CD14-positive monocyte (primary cell): ENCODE data around the gene EIPR1. TPM values are rescaled to one million over a fixed set of nuclear protein-coding genes. Genes with fewer than 3 reads are reported as not detected.

Experiments used
- DNase-seq, 3 donors: peaks; one replicate each; pipeline ENCODE4 v3.0.0-alpha.2; 2011 to 2022
- H2AFZ ChIP-seq: 2 replicates; pipeline ENCODE4 v1.6.0; 2012; ENCODE audit warnings: mild to moderate bottlenecking, low read depth, low read length, inconsistent platforms; ENCODE audit not compliant: insufficient read depth, poor library complexity, severe bottlenecking
- H3K27ac ChIP-seq, 2 donors: 1 replicate in 1 of 2; 2 replicates in 1 of 2; pipeline ENCODE4 v1.5.1; 2012 to 2013; ENCODE audit warnings: low read length in 2 of 2, control low read depth in 1 of 2, inconsistent platforms in 1 of 2, low read depth in 1 of 2, mild to moderate bottlenecking in 1 of 2
- H3K27me3 ChIP-seq, 2 donors: one replicate each; pipeline versions ENCODE4 v1.6.0 to v1.6.1; 2011 to 2013; ENCODE audit warnings: low read length in 2 of 2; ENCODE audit not compliant: control insufficient read depth in 2 of 2, insufficient read depth in 2 of 2
- H3K36me3 ChIP-seq, 2 donors: replicated peaks in 1 of 2; 1 replicate in 1 of 2; 2 replicates in 1 of 2; pipeline versions ENCODE4 v1.5.1 to v1.6.1; 2012 to 2013; ENCODE audit warnings: low read length in 2 of 2, control low read depth in 1 of 2, inconsistent platforms in 1 of 2, mild to moderate bottlenecking in 1 of 2; ENCODE audit not compliant: insufficient read depth in 2 of 2, control insufficient read depth in 1 of 2
- H3K4me1 ChIP-seq, 2 donors: 1 replicate in 1 of 2; 2 replicates in 1 of 2; pipeline versions ENCODE4 v1.5.1 to v1.6.1; 2012 to 2013; ENCODE audit warnings: low read length in 2 of 2, control low read depth in 1 of 2, inconsistent platforms in 1 of 2, mild to moderate bottlenecking in 1 of 2, moderate library complexity in 1 of 2; ENCODE audit not compliant: insufficient read depth in 2 of 2, control insufficient read depth in 1 of 2
- H3K4me2 ChIP-seq: replicated peaks from 2 replicates; pipeline ENCODE3; 2012; ENCODE audit warnings: low read length, moderate library complexity, mild to moderate bottlenecking; ENCODE audit not compliant: poor library complexity, severe bottlenecking; ENCODE audit errors: extremely low read depth
- H3K4me3 ChIP-seq, 3 experiments: fragments of 200-600 bp in 1 of 3; sonication (generic) in 1 of 3; replicated peaks in 1 of 3; 1 replicate in 2 of 3; 2 replicates in 1 of 3; pipeline ENCODE4 v1.5.1; 2011 to 2013; ENCODE audit warnings: low read length in 3 of 3, mild to moderate bottlenecking in 3 of 3, control low read depth in 2 of 3, low read depth in 2 of 3, inconsistent platforms in 1 of 3, moderate library complexity in 1 of 3
- H3K79me2 ChIP-seq: 2 replicates; pipeline ENCODE4 v1.6.0; 2012; ENCODE audit warnings: mild to moderate bottlenecking, control low read depth, inconsistent platforms, low read length, moderate library complexity; ENCODE audit not compliant: insufficient read depth
- H3K9ac ChIP-seq: 2 replicates; pipeline ENCODE4 v1.6.0; 2017; ENCODE audit warnings: low read length, mild to moderate bottlenecking; ENCODE audit not compliant: insufficient read depth, poor library complexity, severe bottlenecking
- H3K9me3 ChIP-seq, 2 donors: replicated peaks in 1 of 2; 1 replicate in 1 of 2; 2 replicates in 1 of 2; pipeline versions ENCODE4 v1.5.1 to v1.6.1; 2012 to 2013; ENCODE audit warnings: low read length in 2 of 2, control low read depth in 1 of 2; ENCODE audit not compliant: control insufficient read depth in 1 of 2, insufficient read depth in 1 of 2
- H4K20me1 ChIP-seq: 2 replicates; pipeline ENCODE4 v1.6.0; 2012; ENCODE audit warnings: mild to moderate bottlenecking, low read length, control low read depth, moderate library complexity; ENCODE audit not compliant: insufficient read depth
- H3K27ac Mint-ChIP-seq, 7 donors: one replicate each; pipeline ENCODE4 v1.8.0; 2020; ENCODE audit warnings: mild to moderate bottlenecking in 7 of 7, mixed read lengths in 7 of 7, moderate library complexity in 6 of 7, inconsistent platforms in 2 of 7
- H3K27me3 Mint-ChIP-seq, 3 donors: one replicate each; pipeline ENCODE4 v1.8.0; 2021 to 2022; ENCODE audit warnings: low read depth in 3 of 3, mild to moderate bottlenecking in 3 of 3, mixed read lengths in 3 of 3, moderate library complexity in 3 of 3, inconsistent platforms in 1 of 3
- H3K36me3 Mint-ChIP-seq, 2 donors: one replicate each; pipeline ENCODE4 v1.8.0; 2020; ENCODE audit warnings: mixed read lengths in 2 of 2, inconsistent platforms in 1 of 2, mild to moderate bottlenecking in 1 of 2
- H3K4me1 Mint-ChIP-seq: one replicate; pipeline ENCODE4 v1.8.0; 2020; ENCODE audit warnings: mild to moderate bottlenecking, mixed read lengths
- H3K4me3 Mint-ChIP-seq, 2 donors: one replicate each; pipeline ENCODE4 v1.8.0; 2020; ENCODE audit warnings: mild to moderate bottlenecking in 2 of 2, mixed read lengths in 2 of 2, moderate library complexity in 1 of 2
- H3K9me3 Mint-ChIP-seq, 7 donors: one replicate each; pipeline ENCODE4 v1.8.0; 2020 to 2022; ENCODE audit warnings: mixed read lengths in 7 of 7, mild to moderate bottlenecking in 6 of 7, moderate library complexity in 6 of 7, inconsistent platforms in 2 of 7
- WGBS: methylation state at CpG from one replicate; pipeline ENCODE4 v1.1.5; 2013; ENCODE audit warnings: missing lambda C conversion rate; ENCODE audit not compliant: insufficient coverage; 5-methylcytosine and 5-hydroxymethylcytosine counted together
- intact Hi-C, 2 donors: fragments of 100-400 bp; cut with micrococcal nuclease; formaldehyde crosslinking; loops; one replicate each; pipeline versions ENCODE4 v1.15.0 to v1.15.1; 2023
- polyA plus RNA-seq, 3 donors: library from polyadenylated mRNA; depleted of rRNA in 1 of 3; unstranded in 2 of 3; stranded (reverse) in 1 of 3; fragments of 300-500 nt in 2 of 3; fragments of >200 nt in 1 of 3; fragmentation: Illumina TruSeq in 2 of 3; gene quantifications; 1 replicate in 2 of 3; 2 replicates in 1 of 3; pipeline ENCODE4 v1.2.3, GENCODE V29; 2012 to 2021
- TF ChIP-seq, protein P1 (sequence below): fragments of 200-600 bp; IDR thresholded peaks from one replicate; pipeline ENCODE4 v1.8.0; 2022; ENCODE audit warnings: antibody characterized with exemption, mild to moderate bottlenecking

The EIPR1 gene
- polyA plus RNA-seq, 3 donors = 19.0 to 22.4 (median 20.8) TPM

DNA sequence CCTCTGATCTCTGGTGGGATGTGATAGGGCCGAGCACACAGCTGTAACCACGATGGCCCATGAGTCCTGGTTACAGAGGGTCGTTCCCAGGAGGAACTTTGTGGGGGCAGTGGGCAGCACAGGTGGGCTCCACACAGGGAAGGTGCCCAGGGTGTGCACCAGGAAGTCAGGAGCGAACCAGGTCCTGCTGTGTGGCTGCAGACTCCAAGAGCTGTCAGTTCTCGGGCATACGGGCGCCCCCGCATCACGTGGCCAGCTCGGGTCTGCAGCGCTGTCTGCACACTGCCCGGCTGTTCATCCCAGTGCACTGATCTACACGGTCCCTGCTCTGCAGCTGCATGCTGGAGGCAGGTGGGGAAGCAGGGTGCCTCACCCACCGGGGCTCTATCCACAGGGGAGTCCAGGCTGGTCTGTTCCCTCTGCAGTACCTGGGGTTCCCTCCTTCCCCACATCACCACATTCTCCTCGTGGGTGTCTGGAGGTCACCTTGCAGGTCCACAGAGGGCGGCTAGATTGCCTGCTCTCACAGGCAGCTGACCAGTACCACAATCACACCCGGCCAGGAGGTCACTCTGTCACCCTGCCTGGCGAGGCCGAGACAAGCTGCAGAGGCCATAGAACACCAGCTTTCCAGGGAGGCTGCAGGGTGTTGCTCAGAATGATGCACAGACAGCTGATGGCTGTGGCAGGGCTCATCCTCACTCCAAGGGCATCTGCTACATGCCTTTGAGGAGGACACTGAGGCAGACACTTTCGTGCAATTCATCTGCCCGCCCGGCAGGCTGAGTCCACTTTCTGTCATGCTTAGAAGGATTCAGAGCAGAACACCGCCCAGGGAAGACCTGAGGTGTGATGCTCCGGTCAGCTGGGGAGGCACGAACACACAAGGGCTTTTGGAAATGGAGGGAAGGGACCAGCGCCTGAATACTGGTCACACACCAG lies 202.7 kb downstream of the EIPR1 start:
- H3K27ac Mint-ChIP-seq = peak overlapping the region in 2 of 7 donors; percentile 60 to 61
- WGBS = 98% methylated on average over 16 of the region's 26 CpGs

DNA sequence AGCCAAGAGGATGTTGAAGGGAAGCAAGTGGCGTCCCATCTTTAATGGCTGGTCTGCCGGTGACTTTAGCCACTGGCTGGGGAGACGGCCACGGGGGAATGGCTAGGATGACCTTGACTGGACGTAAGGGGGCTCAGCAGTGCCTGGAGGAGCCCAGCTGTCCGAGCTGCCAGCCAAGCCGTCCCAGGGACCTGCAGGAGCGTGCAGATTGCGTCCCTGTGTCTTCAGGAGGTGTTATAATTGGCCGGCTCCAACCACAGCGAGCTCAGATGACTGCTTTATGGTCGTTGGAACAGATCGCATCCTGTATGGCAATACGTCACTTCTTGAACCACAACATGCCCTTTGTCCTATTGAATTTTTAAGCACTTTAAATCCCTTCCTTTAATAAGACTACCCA lies 204.6 kb downstream of the EIPR1 start:
- Mint-ChIP-seq H3K27me3 (peaks cover 0 to 2% (median 2%) of the 10 kb centered on the region in 3 donors), H3K27ac (no peak overlapping the region), H3K4me1 (no peaks in the 10 kb centered on the region), H3K36me3 (peaks cover 27 to 30% of the 10 kb centered on the region in 2 donors), H3K9me3 (no peaks in the 10 kb centered on the region), H3K4me3 (no peak overlapping the region)
- Histone ChIP-seq H3K27ac (no peak overlapping the region), H2AFZ (no peak overlapping the region), H4K20me1 (no peaks in the 10 kb centered on the region), H3K4me1 (no peaks in the 10 kb centered on the region), H3K36me3 (peaks cover 3 to 31% of the 10 kb centered on the region in 2 donors), H3K4me3 (no peak overlapping the region), H3K9ac (no peak overlapping the region), H3K27me3 (no peaks in the 10 kb centered on the region), H3K4me2 (no peak overlapping the region), H3K9me3 (no peaks in the 10 kb centered on the region), H3K79me2 (no peaks in the 10 kb centered on the region)
- intact Hi-C loops = no loop called here
- WGBS = 95% methylated on average over 13 of the region's 14 CpGs
- no peak for DNase-seq
- TF ChIP-seq, protein P1, sequence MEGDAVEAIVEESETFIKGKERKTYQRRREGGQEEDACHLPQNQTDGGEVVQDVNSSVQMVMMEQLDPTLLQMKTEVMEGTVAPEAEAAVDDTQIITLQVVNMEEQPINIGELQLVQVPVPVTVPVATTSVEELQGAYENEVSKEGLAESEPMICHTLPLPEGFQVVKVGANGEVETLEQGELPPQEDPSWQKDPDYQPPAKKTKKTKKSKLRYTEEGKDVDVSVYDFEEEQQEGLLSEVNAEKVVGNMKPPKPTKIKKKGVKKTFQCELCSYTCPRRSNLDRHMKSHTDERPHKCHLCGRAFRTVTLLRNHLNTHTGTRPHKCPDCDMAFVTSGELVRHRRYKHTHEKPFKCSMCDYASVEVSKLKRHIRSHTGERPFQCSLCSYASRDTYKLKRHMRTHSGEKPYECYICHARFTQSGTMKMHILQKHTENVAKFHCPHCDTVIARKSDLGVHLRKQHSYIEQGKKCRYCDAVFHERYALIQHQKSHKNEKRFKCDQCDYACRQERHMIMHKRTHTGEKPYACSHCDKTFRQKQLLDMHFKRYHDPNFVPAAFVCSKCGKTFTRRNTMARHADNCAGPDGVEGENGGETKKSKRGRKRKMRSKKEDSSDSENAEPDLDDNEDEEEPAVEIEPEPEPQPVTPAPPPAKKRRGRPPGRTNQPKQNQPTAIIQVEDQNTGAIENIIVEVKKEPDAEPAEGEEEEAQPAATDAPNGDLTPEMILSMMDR = no peak

More for the DNA sequence above, 202.7 kb downstream of the EIPR1 start:
- no peaks in the 10 kb centered on the region for H3K9me3 ChIP-seq
- peaks cover 3 to 31% of the 10 kb centered on the region in 2 donors for H3K36me3 ChIP-seq
- no peak overlapping the region for H3K9ac ChIP-seq
- H4K20me1 ChIP-seq = no peaks in the 10 kb centered on the region
- no peaks in the 10 kb centered on the region for H3K27me3 ChIP-seq
- TF ChIP-seq, protein P1 = no peak
- H3K4me2 ChIP-seq = no peak overlapping the region
- H3K4me1 ChIP-seq = no peaks in the 10 kb centered on the region
- Mint-ChIP-seq H3K4me1 (no peaks in the 10 kb centered on the region), H3K27me3 (peaks cover 0 to 2% (median 2%) of the 10 kb centered on the region in 3 donors), H3K36me3 (peaks cover 27 to 30% of the 10 kb centered on the region in 2 donors), H3K9me3 (no peaks in the 10 kb centered on the region), H3K4me3 (no peak overlapping the region)
- no peaks in the 10 kb centered on the region for H3K79me2 ChIP-seq
- H3K4me3 ChIP-seq = no peak overlapping the region
- H3K27ac ChIP-seq = no peak overlapping the region
- H2AFZ ChIP-seq = no peak overlapping the region
- no peak for DNase-seq
- intact Hi-C loops = no loop called here
